ENCODE data around the gene ITGA2B. TPM values are rescaled to one million over a fixed set of nuclear protein-coding genes. Genes with fewer than 3 reads are reported as not detected.
A peak's percentile ranks its signal among the peaks of the same experiment; 100 is the strongest.

ITGA2B gene
- total and polyA plus RNA-seq, 2 of the 13 experiments (the other 11 are each of a cell fraction or from before 2014, with no cell fraction given), result 0.38 to 1.1 TPM

DNA sequence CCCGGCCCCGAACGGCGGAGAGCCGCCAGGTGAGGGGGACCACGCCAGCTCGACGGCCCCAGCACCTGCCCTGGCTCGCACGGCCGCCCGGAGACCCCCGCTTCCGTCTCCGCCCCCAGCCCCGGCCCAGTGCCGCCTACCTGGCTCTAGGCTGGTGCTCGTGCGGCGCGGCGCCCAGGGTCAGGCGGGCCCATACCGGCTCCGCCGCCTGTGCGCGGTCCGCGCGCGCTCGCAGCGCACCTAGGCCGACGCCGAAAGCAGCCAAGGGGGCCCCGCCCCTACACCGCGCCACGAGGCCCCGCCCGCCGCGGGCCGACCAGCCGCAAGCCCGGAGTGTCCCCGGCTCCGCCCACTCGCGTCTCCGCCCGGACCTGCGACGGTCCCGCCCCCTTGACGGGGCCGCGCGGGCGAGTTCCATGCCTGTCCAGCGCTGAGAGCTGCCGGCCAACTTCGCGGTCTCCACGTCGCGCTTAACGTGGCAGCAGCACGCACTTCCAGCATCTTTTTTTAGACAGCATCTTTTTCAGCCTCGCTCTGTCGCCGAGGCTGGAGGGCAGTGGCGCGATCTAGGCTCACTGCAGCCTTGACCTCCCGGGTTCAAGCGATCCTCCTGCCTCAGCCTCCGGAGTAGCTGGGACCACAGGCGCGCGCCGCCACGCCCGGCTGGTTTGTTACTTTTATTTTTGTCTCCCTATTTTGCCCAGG lies 64.7 kb downstream of the ITGA2B start, which contains the start of gene SLC25A39 (continued):
- TF ChIP-seq, protein P1, sequence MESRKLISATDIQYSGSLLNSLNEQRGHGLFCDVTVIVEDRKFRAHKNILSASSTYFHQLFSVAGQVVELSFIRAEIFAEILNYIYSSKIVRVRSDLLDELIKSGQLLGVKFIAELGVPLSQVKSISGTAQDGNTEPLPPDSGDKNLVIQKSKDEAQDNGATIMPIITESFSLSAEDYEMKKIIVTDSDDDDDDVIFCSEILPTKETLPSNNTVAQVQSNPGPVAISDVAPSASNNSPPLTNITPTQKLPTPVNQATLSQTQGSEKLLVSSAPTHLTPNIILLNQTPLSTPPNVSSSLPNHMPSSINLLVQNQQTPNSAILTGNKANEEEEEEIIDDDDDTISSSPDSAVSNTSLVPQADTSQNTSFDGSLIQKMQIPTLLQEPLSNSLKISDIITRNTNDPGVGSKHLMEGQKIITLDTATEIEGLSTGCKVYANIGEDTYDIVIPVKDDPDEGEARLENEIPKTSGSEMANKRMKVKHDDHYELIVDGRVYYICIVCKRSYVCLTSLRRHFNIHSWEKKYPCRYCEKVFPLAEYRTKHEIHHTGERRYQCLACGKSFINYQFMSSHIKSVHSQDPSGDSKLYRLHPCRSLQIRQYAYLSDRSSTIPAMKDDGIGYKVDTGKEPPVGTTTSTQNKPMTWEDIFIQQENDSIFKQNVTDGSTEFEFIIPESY (CRISPR knock-in tag; IDR thresholded peaks at IDR 0.05), result peak; percentile 64; the same call in 1 of the 2 replicates
- TF ChIP-seq TMF1 (CRISPR knock-in tag; IDR thresholded peaks at IDR 0.05; ENCODE audit: low read depth) (peak; percentile 91; the same call in 1 of the 2 replicates), KAT8 (CRISPR knock-in tag; IDR thresholded peaks at IDR 0.05) (no peak), SMARCE1 (IDR thresholded peaks at IDR 0.05; ENCODE audit: borderline replicate concordance) (no peak)
- TF ChIP-seq, protein P2, sequence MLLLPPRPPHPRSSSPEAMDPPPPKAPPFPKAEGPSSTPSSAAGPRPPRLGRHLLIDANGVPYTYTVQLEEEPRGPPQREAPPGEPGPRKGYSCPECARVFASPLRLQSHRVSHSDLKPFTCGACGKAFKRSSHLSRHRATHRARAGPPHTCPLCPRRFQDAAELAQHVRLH (CRISPR knock-in tag; IDR thresholded peaks at IDR 0.05; ENCODE audit: borderline replicate concordance, low read depth), result peak; percentile 28; the same call in 1 of the 2 replicates
- TF ChIP-seq, protein P3, sequence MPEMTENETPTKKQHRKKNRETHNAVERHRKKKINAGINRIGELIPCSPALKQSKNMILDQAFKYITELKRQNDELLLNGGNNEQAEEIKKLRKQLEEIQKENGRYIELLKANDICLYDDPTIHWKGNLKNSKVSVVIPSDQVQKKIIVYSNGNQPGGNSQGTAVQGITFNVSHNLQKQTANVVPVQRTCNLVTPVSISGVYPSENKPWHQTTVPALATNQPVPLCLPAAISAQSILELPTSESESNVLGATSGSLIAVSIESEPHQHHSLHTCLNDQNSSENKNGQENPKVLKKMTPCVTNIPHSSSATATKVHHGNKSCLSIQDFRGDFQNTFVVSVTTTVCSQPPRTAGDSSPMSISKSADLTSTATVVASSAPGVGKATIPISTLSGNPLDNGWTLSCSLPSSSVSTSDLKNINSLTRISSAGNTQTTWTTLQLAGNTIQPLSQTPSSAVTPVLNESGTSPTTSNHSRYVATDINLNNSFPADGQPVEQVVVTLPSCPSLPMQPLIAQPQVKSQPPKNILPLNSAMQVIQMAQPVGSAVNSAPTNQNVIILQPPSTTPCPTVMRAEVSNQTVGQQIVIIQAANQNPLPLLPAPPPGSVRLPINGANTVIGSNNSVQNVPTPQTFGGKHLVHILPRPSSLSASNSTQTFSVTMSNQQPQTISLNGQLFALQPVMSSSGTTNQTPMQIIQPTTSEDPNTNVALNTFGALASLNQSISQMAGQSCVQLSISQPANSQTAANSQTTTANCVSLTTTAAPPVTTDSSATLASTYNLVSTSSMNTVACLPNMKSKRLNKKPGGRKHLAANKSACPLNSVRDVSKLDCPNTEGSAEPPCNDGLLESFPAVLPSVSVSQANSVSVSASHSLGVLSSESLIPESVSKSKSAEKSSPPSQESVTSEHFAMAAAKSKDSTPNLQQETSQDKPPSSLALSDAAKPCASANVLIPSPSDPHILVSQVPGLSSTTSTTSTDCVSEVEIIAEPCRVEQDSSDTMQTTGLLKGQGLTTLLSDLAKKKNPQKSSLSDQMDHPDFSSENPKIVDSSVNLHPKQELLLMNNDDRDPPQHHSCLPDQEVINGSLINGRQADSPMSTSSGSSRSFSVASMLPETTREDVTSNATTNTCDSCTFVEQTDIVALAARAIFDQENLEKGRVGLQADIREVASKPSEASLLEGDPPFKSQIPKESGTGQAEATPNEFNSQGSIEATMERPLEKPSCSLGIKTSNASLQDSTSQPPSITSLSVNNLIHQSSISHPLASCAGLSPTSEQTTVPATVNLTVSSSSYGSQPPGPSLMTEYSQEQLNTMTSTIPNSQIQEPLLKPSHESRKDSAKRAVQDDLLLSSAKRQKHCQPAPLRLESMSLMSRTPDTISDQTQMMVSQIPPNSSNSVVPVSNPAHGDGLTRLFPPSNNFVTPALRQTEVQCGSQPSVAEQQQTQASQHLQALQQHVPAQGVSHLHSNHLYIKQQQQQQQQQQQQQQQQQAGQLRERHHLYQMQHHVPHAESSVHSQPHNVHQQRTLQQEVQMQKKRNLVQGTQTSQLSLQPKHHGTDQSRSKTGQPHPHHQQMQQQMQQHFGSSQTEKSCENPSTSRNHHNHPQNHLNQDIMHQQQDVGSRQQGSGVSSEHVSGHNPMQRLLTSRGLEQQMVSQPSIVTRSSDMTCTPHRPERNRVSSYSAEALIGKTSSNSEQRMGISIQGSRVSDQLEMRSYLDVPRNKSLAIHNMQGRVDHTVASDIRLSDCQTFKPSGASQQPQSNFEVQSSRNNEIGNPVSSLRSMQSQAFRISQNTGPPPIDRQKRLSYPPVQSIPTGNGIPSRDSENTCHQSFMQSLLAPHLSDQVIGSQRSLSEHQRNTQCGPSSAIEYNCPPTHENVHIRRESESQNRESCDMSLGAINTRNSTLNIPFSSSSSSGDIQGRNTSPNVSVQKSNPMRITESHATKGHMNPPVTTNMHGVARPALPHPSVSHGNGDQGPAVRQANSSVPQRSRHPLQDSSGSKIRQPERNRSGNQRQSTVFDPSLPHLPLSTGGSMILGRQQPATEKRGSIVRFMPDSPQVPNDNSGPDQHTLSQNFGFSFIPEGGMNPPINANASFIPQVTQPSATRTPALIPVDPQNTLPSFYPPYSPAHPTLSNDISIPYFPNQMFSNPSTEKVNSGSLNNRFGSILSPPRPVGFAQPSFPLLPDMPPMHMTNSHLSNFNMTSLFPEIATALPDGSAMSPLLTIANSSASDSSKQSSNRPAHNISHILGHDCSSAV (CRISPR knock-in tag; IDR thresholded peaks at IDR 0.05; ENCODE audit: borderline replicate concordance), result no peak
- TF ChIP-seq, protein P4, sequence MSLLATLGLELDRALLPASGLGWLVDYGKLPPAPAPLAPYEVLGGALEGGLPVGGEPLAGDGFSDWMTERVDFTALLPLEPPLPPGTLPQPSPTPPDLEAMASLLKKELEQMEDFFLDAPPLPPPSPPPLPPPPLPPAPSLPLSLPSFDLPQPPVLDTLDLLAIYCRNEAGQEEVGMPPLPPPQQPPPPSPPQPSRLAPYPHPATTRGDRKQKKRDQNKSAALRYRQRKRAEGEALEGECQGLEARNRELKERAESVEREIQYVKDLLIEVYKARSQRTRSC (CRISPR knock-in tag; IDR thresholded peaks at IDR 0.05; ENCODE audit: low read depth), result no peak
- TF ChIP-seq, protein P5, sequence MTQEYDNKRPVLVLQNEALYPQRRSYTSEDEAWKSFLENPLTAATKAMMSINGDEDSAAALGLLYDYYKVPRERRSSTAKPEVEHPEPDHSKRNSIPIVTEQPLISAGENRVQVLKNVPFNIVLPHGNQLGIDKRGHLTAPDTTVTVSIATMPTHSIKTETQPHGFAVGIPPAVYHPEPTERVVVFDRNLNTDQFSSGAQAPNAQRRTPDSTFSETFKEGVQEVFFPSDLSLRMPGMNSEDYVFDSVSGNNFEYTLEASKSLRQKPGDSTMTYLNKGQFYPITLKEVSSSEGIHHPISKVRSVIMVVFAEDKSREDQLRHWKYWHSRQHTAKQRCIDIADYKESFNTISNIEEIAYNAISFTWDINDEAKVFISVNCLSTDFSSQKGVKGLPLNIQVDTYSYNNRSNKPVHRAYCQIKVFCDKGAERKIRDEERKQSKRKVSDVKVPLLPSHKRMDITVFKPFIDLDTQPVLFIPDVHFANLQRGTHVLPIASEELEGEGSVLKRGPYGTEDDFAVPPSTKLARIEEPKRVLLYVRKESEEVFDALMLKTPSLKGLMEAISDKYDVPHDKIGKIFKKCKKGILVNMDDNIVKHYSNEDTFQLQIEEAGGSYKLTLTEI (CRISPR knock-in tag; conservative IDR thresholded peaks at IDR 0.05), result no peak
